NB4 (cell line): ENCODE measurements around the gene BANP.
"Not testable (repeated sequence)": the region's sequence is repeated elsewhere in the genome, so short reads cannot be mapped to it uniquely, and the experiment has no call there.

ENCODE experiments used
- MYC ChIP-seq: IDR thresholded peaks from 2 replicates; pipeline ENCODE4 v1.6.1; 2011; ENCODE audit warnings: low read depth, low read length
- TF ChIP-seq, protein P1 (sequence below): IDR thresholded peaks from one replicate; pipeline ENCODE4 v1.5.1; 2012; ENCODE audit warnings: low read depth, low read length

DNA sequence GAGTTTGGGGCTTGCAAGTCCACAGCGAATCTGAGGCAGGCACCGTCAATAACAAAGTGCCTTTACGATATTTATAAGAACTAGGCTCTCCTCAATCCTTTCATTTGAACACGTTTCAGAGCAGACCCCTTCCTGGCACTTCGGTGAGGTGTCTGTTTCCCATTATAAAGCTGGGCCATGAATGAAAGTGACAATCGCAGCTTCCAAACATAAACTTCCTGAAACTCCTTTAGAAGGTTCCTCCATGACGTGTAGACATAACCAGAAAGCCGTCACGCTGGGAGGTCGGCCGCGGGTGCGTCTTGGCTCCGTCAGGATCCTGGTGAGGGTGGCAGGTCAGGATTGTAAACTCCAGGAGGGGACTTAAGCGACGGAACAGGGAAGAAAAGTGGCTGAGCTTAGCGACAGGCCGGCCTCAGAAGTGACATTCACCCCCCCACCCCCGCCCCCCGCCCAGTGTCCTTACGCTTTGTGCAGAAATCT, 150.4 kb downstream of the BANP start:
- TF ChIP-seq MYC: not testable (repeated sequence)
- TF ChIP-seq, protein P1, sequence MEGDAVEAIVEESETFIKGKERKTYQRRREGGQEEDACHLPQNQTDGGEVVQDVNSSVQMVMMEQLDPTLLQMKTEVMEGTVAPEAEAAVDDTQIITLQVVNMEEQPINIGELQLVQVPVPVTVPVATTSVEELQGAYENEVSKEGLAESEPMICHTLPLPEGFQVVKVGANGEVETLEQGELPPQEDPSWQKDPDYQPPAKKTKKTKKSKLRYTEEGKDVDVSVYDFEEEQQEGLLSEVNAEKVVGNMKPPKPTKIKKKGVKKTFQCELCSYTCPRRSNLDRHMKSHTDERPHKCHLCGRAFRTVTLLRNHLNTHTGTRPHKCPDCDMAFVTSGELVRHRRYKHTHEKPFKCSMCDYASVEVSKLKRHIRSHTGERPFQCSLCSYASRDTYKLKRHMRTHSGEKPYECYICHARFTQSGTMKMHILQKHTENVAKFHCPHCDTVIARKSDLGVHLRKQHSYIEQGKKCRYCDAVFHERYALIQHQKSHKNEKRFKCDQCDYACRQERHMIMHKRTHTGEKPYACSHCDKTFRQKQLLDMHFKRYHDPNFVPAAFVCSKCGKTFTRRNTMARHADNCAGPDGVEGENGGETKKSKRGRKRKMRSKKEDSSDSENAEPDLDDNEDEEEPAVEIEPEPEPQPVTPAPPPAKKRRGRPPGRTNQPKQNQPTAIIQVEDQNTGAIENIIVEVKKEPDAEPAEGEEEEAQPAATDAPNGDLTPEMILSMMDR: not testable (repeated sequence)
